Activated naive CD8-positive, alpha-beta T cell treated with anti-CD3 and anti-CD28 coated beads, Interleukin-2, amount 10 ng/mL, durations not matched to agents 7 days and 5 days (primary cell): ENCODE measurements around the gene MAK. TPM values are rescaled to one million over a fixed set of nuclear protein-coding genes. Genes with fewer than 3 reads are reported as not detected.
"Not testable (repeated sequence)": the region's sequence is repeated elsewhere in the genome, so short reads cannot be mapped to it uniquely, and the experiment has no call there.

Experiments used
- ATAC-seq: fragments of 150-1000 bp; cut with Tn5 transposase; one replicate; pipeline ENCODE4 v1.10.0; 2021; ENCODE audit warnings: low read depth, moderate library complexity
- POLR2A ChIA-PET: fragments of 350-600 bp; sonication (Branson Sonifier 250); formaldehyde crosslinking; loops from one replicate; lab custom pipeline; 2021; ENCODE audit warnings: antibody characterized with exemption; lab: Charles Lee
- DNase-seq: peaks from one replicate; pipeline ENCODE4 v3.0.0; 2021
- H3K27ac Mint-ChIP-seq: one replicate; pipeline ENCODE4 v1.8.0; 2022; ENCODE audit warnings: mild to moderate bottlenecking, mixed read lengths
- H3K27me3 Mint-ChIP-seq: one replicate; pipeline ENCODE4 v1.8.0; 2022; ENCODE audit warnings: mild to moderate bottlenecking, moderate library complexity, mixed read lengths
- H3K36me3 Mint-ChIP-seq: one replicate; pipeline ENCODE4 v1.8.0; 2021; ENCODE audit warnings: mild to moderate bottlenecking, mixed read lengths
- H3K4me1 Mint-ChIP-seq: one replicate; pipeline ENCODE4 v1.8.0; 2021; ENCODE audit warnings: mixed read lengths
- H3K4me3 Mint-ChIP-seq: one replicate; pipeline ENCODE4 v1.8.0; 2022; ENCODE audit warnings: mild to moderate bottlenecking, moderate library complexity, mixed read lengths
- H3K9me3 Mint-ChIP-seq: one replicate; pipeline ENCODE4 v1.8.0; 2021; ENCODE audit warnings: mixed read lengths
- total RNA-seq, 2 experiments: library from RNA; stranded (reverse); gene quantifications; one replicate each; pipeline ENCODE4 v1.2.3, GENCODE V29; 2021

MAK gene
- total RNA-seq = not detected

GRCh38 chr6:10837995-10838793, at the start of gene MAK:
TSS of gene MAK (minus strand) at chr6:10838539. CDS start at chr6:10830648, 7,891 bp downstream.
- POLR2A ChIA-PET = interaction anchor here (0.6 to 0.7 kb wide), 2 partner anchors 144 to 359 kb away, joined by 3 read pairs; partner anchors contain the start of genes C6orf52 and PAK1IP1

GRCh38 chr6:10886691-10887502, 48.6 kb upstream of the MAK start, which contains the start of gene SYCP2L:
TSS of gene SYCP2L (plus strand) at chr6:10887052. CDS start at chr6:10887127, 75 bp downstream.
- no peak within 1 kb of the TSS for H3K27ac Mint-ChIP-seq
- peaks cover 94% of the 10 kb centered on the region for H3K27me3 Mint-ChIP-seq
- peaks cover 2% of the 10 kb centered on the region for H3K36me3 Mint-ChIP-seq
- ATAC-seq (peak; percentile 36), DNase-seq (no peak)
- POLR2A ChIA-PET = no interaction called here
- peaks cover 5% of the 10 kb centered on the region for H3K4me1 Mint-ChIP-seq
- H3K9me3 Mint-ChIP-seq = peaks cover 3% of the 10 kb centered on the region
- peak within 1 kb of the TSS; percentile 71 for H3K4me3 Mint-ChIP-seq

More at GRCh38 chr6:10837995-10838793, at the start of gene MAK:
- Mint-ChIP-seq H3K4me1 (peaks cover 19% of the 10 kb centered on the region), H3K36me3 (peaks cover 2% of the 10 kb centered on the region), H3K9me3 (no peaks in the 10 kb centered on the region), H3K27ac (peak within 1 kb of the TSS; percentile 61), H3K4me3 (peak within 1 kb of the TSS; percentile 72), H3K27me3 (peaks cover 55% of the 10 kb centered on the region)
- ATAC-seq = peak; percentile 95
- peak; percentile 94 for DNase-seq

- DNase-seq, H3K36me3 Mint-ChIP-seq, ATAC-seq, POLR2A ChIA-PET, H3K27ac Mint-ChIP-seq, H3K9me3 Mint-ChIP-seq, H3K4me1 Mint-ChIP-seq: not testable (repeated sequence)
- peaks cover 94% of the 10 kb centered on the region for H3K27me3 Mint-ChIP-seq
- H3K4me3 Mint-ChIP-seq = peak overlapping the region; percentile 71
Observed at GRCh38 chr6:10886365-10886690, 48.0 kb upstream of the MAK start.

GRCh38 chr6:10884245-10884972, 46.1 kb upstream of the MAK start:
- DNase-seq = no peak
- no peak overlapping the region for H3K4me3 Mint-ChIP-seq
- H3K27me3 Mint-ChIP-seq = peaks cover 96% of the 10 kb centered on the region
- peaks cover 8% of the 10 kb centered on the region for H3K4me1 Mint-ChIP-seq
- no peak for ATAC-seq
- H3K9me3 Mint-ChIP-seq = peaks cover 5% of the 10 kb centered on the region
- POLR2A ChIA-PET = no interaction called here
- H3K36me3 Mint-ChIP-seq = peaks cover 2% of the 10 kb centered on the region
- no peak overlapping the region for H3K27ac Mint-ChIP-seq

- H3K27me3 Mint-ChIP-seq = peaks cover 91% of the 10 kb centered on the region
Observed at GRCh38 chr6:10883312-10884244, 45.2 kb upstream of the MAK start.

GRCh38 chr6:10882657-10883171, 44.4 kb upstream of the MAK start:
- H3K4me3 Mint-ChIP-seq = peak overlapping the region; percentile 20
- no peak for DNase-seq
- peaks cover 2% of the 10 kb centered on the region for H3K36me3 Mint-ChIP-seq
- no peak for ATAC-seq
- POLR2A ChIA-PET = no interaction called here
- H3K27ac Mint-ChIP-seq = no peak overlapping the region
- H3K4me1 Mint-ChIP-seq = peaks cover 8% of the 10 kb centered on the region
- peaks cover 86% of the 10 kb centered on the region for H3K27me3 Mint-ChIP-seq
- H3K9me3 Mint-ChIP-seq = peaks cover 2% of the 10 kb centered on the region

More at GRCh38 chr6:10883312-10884244, 45.2 kb upstream of the MAK start:
- DNase-seq (no peak), ATAC-seq (no peak)
- H3K9me3 Mint-ChIP-seq = peaks cover 5% of the 10 kb centered on the region
- no peak overlapping the region for H3K4me3 Mint-ChIP-seq
- peaks cover 8% of the 10 kb centered on the region for H3K4me1 Mint-ChIP-seq
- no peak overlapping the region for H3K27ac Mint-ChIP-seq
- POLR2A ChIA-PET = no interaction called here
- H3K36me3 Mint-ChIP-seq = peaks cover 2% of the 10 kb centered on the region

- H3K9me3 Mint-ChIP-seq, ATAC-seq, H3K36me3 Mint-ChIP-seq, POLR2A ChIA-PET, H3K27ac Mint-ChIP-seq, DNase-seq, H3K4me3 Mint-ChIP-seq, H3K4me1 Mint-ChIP-seq: not testable (repeated sequence)
- H3K27me3 Mint-ChIP-seq = peaks cover 82% of the 10 kb centered on the region
Observed at GRCh38 chr6:10882253-10882630, 43.9 kb upstream of the MAK start.

- no peak overlapping the region for H3K27ac Mint-ChIP-seq
Observed at GRCh38 chr6:10880366-10880765, 42.0 kb upstream of the MAK start.

GRCh38 chr6:10877871-10878270, 39.5 kb upstream of the MAK start:
- peaks cover 6% of the 10 kb centered on the region for H3K4me1 Mint-ChIP-seq
- DNase-seq (no peak), ATAC-seq (no peak)
- POLR2A ChIA-PET = no interaction called here
- peaks cover 2% of the 10 kb centered on the region for H3K36me3 Mint-ChIP-seq
- H3K9me3 Mint-ChIP-seq = peaks cover 2% of the 10 kb centered on the region
- peaks cover 44% of the 10 kb centered on the region for H3K27me3 Mint-ChIP-seq
- H3K4me3 Mint-ChIP-seq = no peak overlapping the region
- H3K27ac Mint-ChIP-seq = no peak overlapping the region

More at GRCh38 chr6:10880366-10880765, 42.0 kb upstream of the MAK start:
- DNase-seq = no peak
- H3K9me3 Mint-ChIP-seq = peaks cover 2% of the 10 kb centered on the region
- peaks cover 64% of the 10 kb centered on the region for H3K27me3 Mint-ChIP-seq
- peaks cover 6% of the 10 kb centered on the region for H3K4me1 Mint-ChIP-seq
- no peak for ATAC-seq
- peaks cover 2% of the 10 kb centered on the region for H3K36me3 Mint-ChIP-seq
- no peak overlapping the region for H3K4me3 Mint-ChIP-seq
- POLR2A ChIA-PET = no interaction called here

- DNase-seq = no peak
- POLR2A ChIA-PET = no interaction called here
- H3K27me3 Mint-ChIP-seq = peaks cover 36% of the 10 kb centered on the region
- H3K36me3 Mint-ChIP-seq = no peaks in the 10 kb centered on the region
- no peak overlapping the region for H3K27ac Mint-ChIP-seq
- no peak for ATAC-seq
- H3K9me3 Mint-ChIP-seq = peaks cover 2% of the 10 kb centered on the region
- no peak overlapping the region for H3K4me3 Mint-ChIP-seq
- H3K4me1 Mint-ChIP-seq = peaks cover 3% of the 10 kb centered on the region
Observed at GRCh38 chr6:10877012-10877411, 38.7 kb upstream of the MAK start.

- H3K27ac Mint-ChIP-seq = no peak overlapping the region
- H3K36me3 Mint-ChIP-seq = no peaks in the 10 kb centered on the region
- H3K4me1 Mint-ChIP-seq = no peaks in the 10 kb centered on the region
- ATAC-seq (no peak), DNase-seq (no peak)
- POLR2A ChIA-PET = no interaction called here
- H3K4me3 Mint-ChIP-seq = no peak overlapping the region
- H3K27me3 Mint-ChIP-seq = peaks cover 16% of the 10 kb centered on the region
- H3K9me3 Mint-ChIP-seq = no peaks in the 10 kb centered on the region
Observed at GRCh38 chr6:10875026-10875425, 36.7 kb upstream of the MAK start.

- Mint-ChIP-seq H3K27ac (no peak overlapping the region), H3K4me1 (no peaks in the 10 kb centered on the region), H3K27me3 (peaks cover 10% of the 10 kb centered on the region), H3K4me3 (no peak overlapping the region), H3K9me3 (no peaks in the 10 kb centered on the region), H3K36me3 (no peaks in the 10 kb centered on the region)
- DNase-seq (no peak), ATAC-seq (no peak)
- POLR2A ChIA-PET = no interaction called here
Observed at GRCh38 chr6:10874207-10874606, 35.9 kb upstream of the MAK start.
